Naive thymus-derived CD4-positive, alpha-beta T cell (primary cell): ENCODE measurements around the gene IL36B. TPM values are rescaled to one million over a fixed set of nuclear protein-coding genes. Genes with fewer than 3 reads are reported as not detected.

Source experiments
- ATAC-seq: fragments of 150-1000 bp; cut with Tn5 transposase; 2 replicates; pipeline ENCODE4 v1.10.0; 2021; ENCODE audit warnings: mild to moderate bottlenecking, moderate library complexity
- CTCF ChIA-PET: fragments of 350-600 bp; sonication (Branson Sonifier 250); formaldehyde crosslinking; loops from one replicate; lab custom pipeline; 2021; ENCODE audit warnings: antibody characterized with exemption; lab: Charles Lee
- POLR2A ChIA-PET: fragments of 350-600 bp; sonication (Branson Sonifier 250); formaldehyde crosslinking; loops from one replicate; lab custom pipeline; 2021; ENCODE audit warnings: antibody characterized with exemption, inconsistent platforms; lab: Charles Lee
- DNase-seq, 9 donors: peaks; one replicate each; pipeline versions ENCODE4 v3.0.0 to v3.0.0-alpha.2; 2020 to 2022; ENCODE audit warnings: mixed read lengths in 1 of 9
- H3K27ac ChIP-seq: one replicate; pipeline ENCODE4 v1.7.0; 2013; ENCODE audit warnings: mild to moderate bottlenecking, low read depth, low read length, moderate library complexity
- H3K27me3 ChIP-seq, 2 donors: one replicate each; pipeline ENCODE4 v1.7.0; 2013; ENCODE audit warnings: low read length in 2 of 2, mild to moderate bottlenecking in 2 of 2, moderate library complexity in 2 of 2; ENCODE audit not compliant: control insufficient read depth in 2 of 2, insufficient read depth in 2 of 2
- H3K36me3 ChIP-seq, 3 experiments: 1 replicate in 2 of 3; 2 replicates in 1 of 3; pipeline ENCODE4 v1.7.0; 2013; ENCODE audit warnings: low read length in 3 of 3, mild to moderate bottlenecking in 3 of 3, moderate library complexity in 1 of 3; ENCODE audit not compliant: insufficient read depth in 3 of 3, control insufficient read depth in 2 of 3
- H3K4me1 ChIP-seq, 2 donors: one replicate each; pipeline ENCODE4 v1.7.0; 2013; ENCODE audit warnings: low read length in 2 of 2, mild to moderate bottlenecking in 2 of 2, moderate library complexity in 1 of 2; ENCODE audit not compliant: control insufficient read depth in 2 of 2, insufficient read depth in 2 of 2
- H3K4me3 ChIP-seq: 2 replicates; pipeline ENCODE4 v1.7.0; 2013; ENCODE audit warnings: mild to moderate bottlenecking, low read length
- H3K9me3 ChIP-seq, 3 experiments: 1 replicate in 2 of 3; 2 replicates in 1 of 3; pipeline ENCODE4 v1.7.0; 2013; ENCODE audit warnings: low read length in 3 of 3; ENCODE audit not compliant: control insufficient read depth in 2 of 3
- H3K27ac Mint-ChIP-seq, 9 donors: one replicate each; pipeline ENCODE4 v1.8.0; 2020 to 2022; ENCODE audit warnings: mixed read lengths in 9 of 9, mild to moderate bottlenecking in 8 of 9, moderate library complexity in 5 of 9, inconsistent platforms in 2 of 9
- H3K27me3 Mint-ChIP-seq, 5 donors: one replicate each; pipeline ENCODE4 v1.8.0; 2021 to 2022; ENCODE audit warnings: mixed read lengths in 5 of 5, mild to moderate bottlenecking in 1 of 5
- H3K36me3 Mint-ChIP-seq, 5 donors: one replicate each; pipeline ENCODE4 v1.8.0; 2020 to 2022; ENCODE audit warnings: mixed read lengths in 5 of 5, mild to moderate bottlenecking in 3 of 5, inconsistent platforms in 1 of 5
- H3K4me1 Mint-ChIP-seq, 7 donors: one replicate each; pipeline ENCODE4 v1.8.0; 2020 to 2022; ENCODE audit warnings: mixed read lengths in 7 of 7, mild to moderate bottlenecking in 3 of 7, inconsistent platforms in 1 of 7
- H3K4me3 Mint-ChIP-seq, 10 donors: one replicate each; pipeline ENCODE4 v1.8.0; 2020 to 2022; ENCODE audit warnings: mild to moderate bottlenecking in 10 of 10, mixed read lengths in 10 of 10, moderate library complexity in 6 of 10, inconsistent platforms in 2 of 10
- H3K9me3 Mint-ChIP-seq, 11 donors: one replicate each; pipeline ENCODE4 v1.8.0; 2020 to 2022; ENCODE audit warnings: mixed read lengths in 11 of 11, mild to moderate bottlenecking in 4 of 11, inconsistent platforms in 1 of 11, moderate library complexity in 1 of 11
- intact Hi-C, 2 donors: fragments of 100-400 bp; cut with micrococcal nuclease; formaldehyde crosslinking; loops; one replicate each; pipeline ENCODE4 v1.15.1; 2023
- polyA plus RNA-seq, 2 donors: library from polyadenylated mRNA; unstranded; fragments of 300-500 nt; fragmentation: Illumina TruSeq; gene quantifications; one replicate each; pipeline ENCODE4 v1.2.3, GENCODE V29; 2021
- total RNA-seq, 6 experiments: library from RNA in 5 of 6; stranded (reverse) in 5 of 6; gene quantifications; 1 replicate in 5 of 6; 2 replicates in 1 of 6; pipeline ENCODE4 v1.2.3 and lab custom pipeline; 2021 to 2026

Gene IL36B
- total and polyA plus RNA-seq, 7 experiments from 2014 or later = not detected

GRCh38 chr2:112997151-112997550 lies 55.5 kb downstream of the IL36B start:
- Mint-ChIP-seq H3K9me3 (peaks cover 16 to 60% (median 37%) of the 10 kb centered on the region in 11 donors), H3K36me3 (peaks cover 23 to 50% (median 32%) of the 10 kb centered on the region in 5 donors), H3K4me3 (peak overlapping the region; percentile 51 to 83 (median 71)), H3K27ac (peak overlapping the region; percentile 88 to 100 (median 97)), H3K4me1 (peaks cover 29 to 73% (median 62%) of the 10 kb centered on the region in 7 donors), H3K27me3 (peaks cover 0 to 12% (median 0%) of the 10 kb centered on the region in 5 donors)
- Histone ChIP-seq H3K9me3 (peaks cover 0 to 29% (median 0%) of the 10 kb centered on the region in 3 experiments), H3K27me3 (no peaks in the 10 kb centered on the region), H3K27ac (peak overlapping the region; percentile 74), H3K4me3 (peak overlapping the region; percentile 20), H3K4me1 (peaks cover 13 to 49% of the 10 kb centered on the region in 2 donors), H3K36me3 (no peaks in the 10 kb centered on the region)
- POLR2A ChIA-PET = interaction anchor here (0.7 to 2.2 kb wide), 4 partner anchors 12 to 178 kb away, joined by 3 to 35 read pairs (median 3); no protein-coding TSS in a partner anchor
- DNase-seq (peak in 4 of 9 donors; percentile 10 to 40 (median 28)), ATAC-seq (no peak)
- intact Hi-C loops = loop anchor here (2.0 to 10.0 kb wide), 7 partner anchors 16 to 362 kb away; partner anchors contain the start of gene PSD4 (in 1 of the 2)
- CTCF ChIA-PET = interaction anchor here (0.7 to 1.5 kb wide), 2 partner anchors 12 to 18 kb away, joined by 3 to 4 read pairs; no protein-coding TSS in a partner anchor

- peaks cover 0 to 16% (median 0%) of the 10 kb centered on the region in 5 donors for H3K27me3 Mint-ChIP-seq
- peak overlapping the region; percentile 88 to 100 (median 97) for H3K27ac Mint-ChIP-seq
- peaks cover 29 to 73% (median 62%) of the 10 kb centered on the region in 7 donors for H3K4me1 Mint-ChIP-seq
- CTCF ChIA-PET = interaction anchor here (0.7 to 1.7 kb wide), 3 partner anchors 11 to 38 kb away, joined by 3 to 9 read pairs (median 4); no protein-coding TSS in a partner anchor
- H3K4me3 ChIP-seq = peak overlapping the region; percentile 20
- POLR2A ChIA-PET = interaction anchor here (0.7 to 2.2 kb wide), 2 partner anchors 11 to 178 kb away, joined by 3 to 35 read pairs; no protein-coding TSS in a partner anchor
- intact Hi-C loops = loop anchor here (1.0 to 10.0 kb wide), 9 partner anchors 11 to 362 kb away; partner anchors contain the start of gene PSD4 (in 1 of the 2)
- peak overlapping the region; percentile 51 to 83 (median 71) for H3K4me3 Mint-ChIP-seq
- H3K9me3 ChIP-seq = peaks cover 0 to 29% (median 0%) of the 10 kb centered on the region in 3 experiments
- peaks cover 13 to 49% of the 10 kb centered on the region in 2 donors for H3K4me1 ChIP-seq
- ATAC-seq = peak; percentile 99
- H3K27me3 ChIP-seq = no peaks in the 10 kb centered on the region
- H3K9me3 Mint-ChIP-seq = peaks cover 14 to 61% (median 37%) of the 10 kb centered on the region in 11 donors
- no peaks in the 10 kb centered on the region for H3K36me3 ChIP-seq
- peak; percentile 35 to 92 (median 90) for DNase-seq
- peak overlapping the region; percentile 74 for H3K27ac ChIP-seq
- peaks cover 24 to 51% (median 29%) of the 10 kb centered on the region in 5 donors for H3K36me3 Mint-ChIP-seq
Measured at GRCh38 chr2:112996635-112997034, 56.0 kb downstream of the IL36B start.

DNA sequence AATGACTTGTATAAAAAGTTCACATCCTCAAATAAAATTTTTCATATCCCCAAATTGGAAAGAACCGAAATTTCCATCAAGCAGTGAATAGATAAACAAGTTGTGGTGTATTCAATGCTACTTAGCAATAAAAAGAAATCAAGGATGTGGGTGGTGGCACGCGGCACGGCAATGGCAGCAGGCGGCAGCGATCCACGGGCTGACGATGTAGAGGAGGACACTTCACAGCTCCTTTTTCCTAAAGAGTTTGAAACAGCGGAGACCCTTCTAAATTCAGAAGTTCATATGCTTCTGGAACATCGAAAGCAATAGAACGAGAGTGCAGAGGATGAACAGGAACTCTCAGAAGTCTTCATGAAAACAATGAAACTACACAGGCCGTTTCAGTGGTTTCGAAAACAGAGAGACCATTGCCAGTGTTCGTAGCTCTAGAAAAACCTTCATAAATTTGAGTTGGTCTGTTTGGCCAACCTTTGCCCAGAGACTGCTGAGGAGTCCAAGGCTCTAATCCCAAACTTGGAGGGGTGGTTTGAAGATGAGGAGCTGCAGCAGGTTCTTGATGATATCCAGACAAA lies 57.2 kb downstream of the IL36B start:
- Mint-ChIP-seq H3K4me1 (peaks cover 29 to 73% (median 62%) of the 10 kb centered on the region in 7 donors), H3K27me3 (peaks cover 0 to 9% (median 0%) of the 10 kb centered on the region in 5 donors), H3K27ac (peak overlapping the region; percentile 91 to 100 (median 97)), H3K36me3 (peaks cover 14 to 45% (median 17%) of the 10 kb centered on the region in 5 donors), H3K9me3 (peaks cover 8 to 61% (median 27%) of the 10 kb centered on the region in 11 donors), H3K4me3 (peak overlapping the region; percentile 44 to 87 (median 73))
- ATAC-seq (no peak), DNase-seq (peak in 6 of 9 donors; percentile 32 to 63 (median 48))
- Histone ChIP-seq H3K27ac (peak overlapping the region; percentile 74), H3K27me3 (no peaks in the 10 kb centered on the region), H3K9me3 (peaks cover 0 to 18% (median 0%) of the 10 kb centered on the region in 3 experiments), H3K4me3 (peak overlapping the region; percentile 12), H3K4me1 (peaks cover 13 to 49% of the 10 kb centered on the region in 2 donors), H3K36me3 (no peaks in the 10 kb centered on the region)
- ChIA-PET POLR2A (interaction anchor here (0.8 to 2.2 kb wide), 5 partner anchors 10 to 186 kb away, joined by 3 to 35 read pairs (median 4); partner anchors contain the start of gene PSD4), CTCF (interaction anchor here (1.2 to 1.7 kb wide), 2 partner anchors 10 to 36 kb away, joined by 6 to 9 read pairs; no protein-coding TSS in a partner anchor)
- intact Hi-C loops = loop anchor here in 1 of 2 donors (10.0 kb wide), 1 partner anchor 361 kb away; no protein-coding TSS in a partner anchor

- POLR2A ChIA-PET = no interaction called here
- H3K27me3 Mint-ChIP-seq = peaks cover 0 to 9% (median 0%) of the 10 kb centered on the region in 5 donors
- H3K36me3 Mint-ChIP-seq = peaks cover 12 to 45% (median 18%) of the 10 kb centered on the region in 5 donors
- Histone ChIP-seq H3K27ac (peak overlapping the region; percentile 74), H3K4me1 (peaks cover 13 to 49% of the 10 kb centered on the region in 2 donors), H3K4me3 (no peak overlapping the region), H3K9me3 (peaks cover 0 to 14% (median 4%) of the 10 kb centered on the region in 3 experiments), H3K36me3 (no peaks in the 10 kb centered on the region), H3K27me3 (no peaks in the 10 kb centered on the region)
- intact Hi-C loops = loop anchor here in 1 of 2 donors (10.0 kb wide), 1 partner anchor 360 kb away; no protein-coding TSS in a partner anchor
- CTCF ChIA-PET = no interaction called here
- ATAC-seq (no peak), DNase-seq (no peak)
- peaks cover 29 to 72% (median 62%) of the 10 kb centered on the region in 7 donors for H3K4me1 Mint-ChIP-seq
- H3K27ac Mint-ChIP-seq = peak overlapping the region in 8 of 9 donors; percentile 91 to 100 (median 98)
- H3K4me3 Mint-ChIP-seq = peak overlapping the region in 4 of 10 donors; percentile 21 to 87 (median 72)
- peaks cover 5 to 61% (median 26%) of the 10 kb centered on the region in 11 donors for H3K9me3 Mint-ChIP-seq
Measured at GRCh38 chr2:112994648-112995047, 58.0 kb downstream of the IL36B start.

GRCh38 chr2:112993831-112994230 lies 58.8 kb downstream of the IL36B start:
- DNase-seq = no peak
- ChIA-PET CTCF (interaction anchor here (0.6 kb wide), 1 partner anchor 147 kb away, joined by 3 read pairs; no protein-coding TSS in a partner anchor), POLR2A (interaction anchor here (0.6 to 1.2 kb wide), 2 partner anchors 9 to 154 kb away, joined by 3 to 5 read pairs; no protein-coding TSS in a partner anchor)
- Mint-ChIP-seq H3K9me3 (peaks cover 5 to 57% (median 26%) of the 10 kb centered on the region in 11 donors), H3K4me1 (peaks cover 29 to 64% (median 54%) of the 10 kb centered on the region in 7 donors), H3K4me3 (peak overlapping the region in 1 of 10 donors; percentile 72), H3K36me3 (peaks cover 9 to 38% (median 13%) of the 10 kb centered on the region in 5 donors), H3K27ac (peak overlapping the region in 7 of 9 donors; percentile 12 to 100 (median 94)), H3K27me3 (peaks cover 0 to 11% (median 0%) of the 10 kb centered on the region in 5 donors)
- intact Hi-C loops = loop anchor here in 1 of 2 donors (10.0 kb wide), 1 partner anchor 359 kb away; no protein-coding TSS in a partner anchor
- H3K4me3 ChIP-seq = no peak overlapping the region
- no peaks in the 10 kb centered on the region for H3K27me3 ChIP-seq
- no peak overlapping the region for H3K27ac ChIP-seq
- peaks cover 13 to 49% of the 10 kb centered on the region in 2 donors for H3K4me1 ChIP-seq
- H3K36me3 ChIP-seq = no peaks in the 10 kb centered on the region
- no peak for ATAC-seq
- peaks cover 0 to 14% (median 5%) of the 10 kb centered on the region in 3 experiments for H3K9me3 ChIP-seq

DNA sequence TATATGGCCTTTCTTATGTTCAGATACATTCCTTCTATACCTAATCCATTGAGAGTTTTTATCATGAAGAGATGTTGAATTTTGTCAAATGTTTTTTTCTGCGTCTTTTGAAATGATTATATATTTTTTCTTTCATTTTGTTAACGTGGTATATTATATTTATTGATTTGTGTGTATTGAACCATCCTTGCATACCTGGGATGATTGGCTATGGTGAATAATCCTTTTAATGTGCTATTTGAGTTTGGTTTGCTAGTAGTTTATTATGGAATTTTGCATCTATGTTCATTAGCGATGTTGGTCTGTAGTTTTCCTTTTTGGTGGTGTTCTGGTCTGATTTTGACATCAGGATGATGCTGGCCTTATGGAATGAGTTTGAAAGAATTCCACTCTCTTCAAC lies 63.1 kb downstream of the IL36B start:
- H3K27me3 ChIP-seq = no peaks in the 10 kb centered on the region
- ChIA-PET POLR2A (no interaction called here), CTCF (no interaction called here)
- Mint-ChIP-seq H3K4me1 (peaks cover 19 to 46% (median 32%) of the 10 kb centered on the region in 7 donors), H3K36me3 (peaks cover 5 to 45% (median 9%) of the 10 kb centered on the region in 5 donors), H3K27me3 (peaks cover 0 to 13% (median 0%) of the 10 kb centered on the region in 5 donors), H3K27ac (no peak overlapping the region), H3K9me3 (peaks cover 5 to 50% (median 25%) of the 10 kb centered on the region in 11 donors), H3K4me3 (no peak overlapping the region)
- H3K27ac ChIP-seq = no peak overlapping the region
- H3K36me3 ChIP-seq = no peaks in the 10 kb centered on the region
- intact Hi-C loops = loop anchor here in 1 of 2 donors (5.0 to 10.0 kb wide), 3 partner anchors 193 to 385 kb away; no protein-coding TSS in a partner anchor
- peaks cover 0 to 14% (median 5%) of the 10 kb centered on the region in 3 experiments for H3K9me3 ChIP-seq
- H3K4me3 ChIP-seq = no peak overlapping the region
- ATAC-seq = no peak
- DNase-seq = no peak
- H3K4me1 ChIP-seq = peaks cover 0 to 35% of the 10 kb centered on the region in 2 donors
